H1 (cell line): ENCODE results near the gene FAM162A. TPM values are rescaled to one million over a fixed set of nuclear protein-coding genes. Genes with fewer than 3 reads are reported as not detected.

Experiments used
- CTCF ChIA-PET: fragments of 300-600 bp; sonication (Branson Sonifier 250); formaldehyde crosslinking; loops from one replicate; lab custom pipeline; 2021; ENCODE audit not compliant: partially characterized antibody; lab: Charles Lee
- POLR2A ChIA-PET: fragments of 300-600 bp; sonication (Branson Sonifier 250); formaldehyde crosslinking; loops from one replicate; lab custom pipeline; 2021; ENCODE audit warnings: inconsistent platforms; ENCODE audit not compliant: partially characterized antibody; lab: Charles Lee
- DNase-seq, 2 experiments: peaks; one replicate each; pipeline versions ENCODE4 v3.0.0 to v3.0.0-alpha.2; 2010 to 2022; ENCODE audit warnings: low spot score in 2 of 2, low read depth in 1 of 2, mixed read lengths in 1 of 2
- FAIRE-seq: peaks from 2 replicates; lab custom pipeline; 2011; peaks lifted over from hg19 to GRCh38; lab: Jason Lieb, UNC
- H2AFZ ChIP-seq: 2 replicates; pipeline ENCODE4 v1.8.1; 2012; ENCODE audit warnings: low read length, inconsistent platforms
- H2AK5ac ChIP-seq: 2 replicates; pipeline ENCODE4 v1.6.1; 2013; ENCODE audit warnings: low read depth, low read length
- H2BK120ac ChIP-seq: replicated peaks from 2 replicates; pipeline ENCODE3; 2013; ENCODE audit warnings: low read depth, low read length, inconsistent platforms
- H2BK12ac ChIP-seq: 2 replicates; pipeline ENCODE4 v1.6.1; 2013; ENCODE audit warnings: low read depth, low read length
- H2BK15ac ChIP-seq: 2 replicates; pipeline ENCODE4 v1.6.1; 2013; ENCODE audit warnings: low read length
- H2BK20ac ChIP-seq: 2 replicates; pipeline ENCODE4 v1.6.1; 2013; ENCODE audit warnings: low read length
- H2BK5ac ChIP-seq: 2 replicates; pipeline ENCODE4 v1.6.1; 2013; ENCODE audit warnings: low read depth, low read length
- H3K14ac ChIP-seq: 2 replicates; pipeline ENCODE4 v1.6.1; 2013; ENCODE audit warnings: inconsistent platforms; ENCODE audit not compliant: insufficient read length
- H3K18ac ChIP-seq: 2 replicates; pipeline ENCODE4 v1.6.1; 2013; ENCODE audit warnings: low read length; ENCODE audit errors: extremely low read depth
- H3K23ac ChIP-seq: 2 replicates; pipeline ENCODE4 v1.6.1; 2013; ENCODE audit warnings: inconsistent platforms; ENCODE audit not compliant: insufficient read length
- H3K23me2 ChIP-seq: 2 replicates; pipeline ENCODE4 v1.6.1; 2013; ENCODE audit warnings: low read depth, low read length
- H3K27ac ChIP-seq: 2 replicates; pipeline ENCODE4 v1.6.1; 2011; ENCODE audit warnings: low read depth, low read length, inconsistent platforms
- H3K27me3 ChIP-seq, 4 experiments: replicated peaks in 1 of 4; 1 replicate in 1 of 4; 2 replicates in 3 of 4; pipeline versions ENCODE4 v1.6.1 to v1.8.1; 2011 to 2013; ENCODE audit warnings: low read length in 3 of 4, mild to moderate bottlenecking in 3 of 4, inconsistent platforms in 2 of 4, mixed read lengths in 2 of 4, moderate library complexity in 1 of 4; ENCODE audit not compliant: control insufficient read depth in 3 of 4, insufficient read depth in 3 of 4; ENCODE audit errors: extremely low read depth in 1 of 4
- H3K36me3 ChIP-seq, 4 experiments: 2 replicates each; pipeline versions ENCODE4 v1.6.1 to v1.8.1; 2011 to 2013; ENCODE audit warnings: mild to moderate bottlenecking in 4 of 4, low read length in 3 of 4, moderate library complexity in 2 of 4, control low read depth in 1 of 4, inconsistent platforms in 1 of 4; ENCODE audit not compliant: insufficient read depth in 4 of 4, control insufficient read depth in 2 of 4
- H3K4ac ChIP-seq: replicated peaks from 2 replicates; pipeline ENCODE3; 2013; ENCODE audit warnings: low read length, low read depth, mixed read lengths, inconsistent platforms; ENCODE audit not compliant: insufficient read length
- H3K4me1 ChIP-seq, 4 experiments: replicated peaks in 1 of 4; 1 replicate in 1 of 4; 2 replicates in 3 of 4; pipeline versions ENCODE4 v1.6.1 to v1.8.1; 2011 to 2013; ENCODE audit warnings: low read length in 3 of 4, inconsistent platforms in 2 of 4, mixed read lengths in 1 of 4; ENCODE audit not compliant: insufficient read depth in 4 of 4, control insufficient read depth in 3 of 4
- H3K4me2 ChIP-seq, 2 experiments: 2 replicates each; pipeline versions ENCODE4 v1.6.1 to v1.8.1; 2011 to 2013; ENCODE audit warnings: low read depth in 2 of 2, low read length in 2 of 2, control low read depth in 1 of 2, inconsistent platforms in 1 of 2, mild to moderate bottlenecking in 1 of 2; ENCODE audit not compliant: insufficient read depth in 1 of 2
- H3K4me3 ChIP-seq, 4 experiments: fragments of 200-600, 300-600 bp in 1 of 4; sonication (generic), shearing (Covaris generic), sonication (Bioruptor Twin) in 1 of 4; 2 replicates each; pipeline versions ENCODE4 v1.5.1 to v1.8.1; 2011 to 2016; ENCODE audit warnings: low read length in 4 of 4, low read depth in 3 of 4, control low read depth in 2 of 4, inconsistent platforms in 2 of 4, mild to moderate bottlenecking in 2 of 4, mixed read lengths in 1 of 4, moderate library complexity in 1 of 4; ENCODE audit not compliant: insufficient read depth in 2 of 4; ENCODE audit errors: extremely low read depth in 1 of 4
- H3K56ac ChIP-seq: replicated peaks from 2 replicates; pipeline ENCODE3; 2013; ENCODE audit warnings: low read depth, mild to moderate bottlenecking, mixed read lengths, low read length, inconsistent platforms; ENCODE audit not compliant: insufficient read length
- H3K79me1 ChIP-seq: 2 replicates; pipeline ENCODE4 v1.6.1; 2013; ENCODE audit warnings: low read depth, low read length, control low read depth
- H3K79me2 ChIP-seq, 2 experiments: 2 replicates each; pipeline versions ENCODE4 v1.6.1 to v1.8.1; 2012 to 2013; ENCODE audit warnings: low read length in 2 of 2, mild to moderate bottlenecking in 2 of 2, inconsistent platforms in 1 of 2; ENCODE audit not compliant: insufficient read depth in 2 of 2, control insufficient read depth in 1 of 2
- H3K9ac ChIP-seq, 4 experiments: replicated peaks in 1 of 4; 1 replicate in 1 of 4; 2 replicates in 3 of 4; pipeline versions ENCODE4 v1.6.1 to v1.8.1; 2011 to 2013; ENCODE audit warnings: low read depth in 3 of 4, low read length in 3 of 4, control low read depth in 2 of 4, mild to moderate bottlenecking in 2 of 4, moderate library complexity in 2 of 4, inconsistent platforms in 1 of 4; ENCODE audit errors: extremely low read depth in 1 of 4
- H3K9me3 ChIP-seq, 2 experiments: 2 replicates each; pipeline versions ENCODE4 v1.6.1 to v1.8.1; 2012 to 2013; ENCODE audit warnings: mild to moderate bottlenecking in 2 of 2, moderate library complexity in 2 of 2, control low read depth in 1 of 2, inconsistent platforms in 1 of 2, low read depth in 1 of 2, low read length in 1 of 2, mixed read lengths in 1 of 2; ENCODE audit not compliant: insufficient read depth in 2 of 2
- H4K20me1 ChIP-seq, 2 experiments: replicated peaks in 1 of 2; 2 replicates each; pipeline versions ENCODE3 to v1.8.1; 2011 to 2013; ENCODE audit warnings: inconsistent platforms in 2 of 2, low read length in 2 of 2, mild to moderate bottlenecking in 1 of 2; ENCODE audit not compliant: insufficient read depth in 2 of 2, control insufficient read depth in 1 of 2
- H4K5ac ChIP-seq: 2 replicates; pipeline ENCODE4 v1.6.1; 2013; ENCODE audit warnings: low read length, low read depth, mixed read lengths, inconsistent platforms; ENCODE audit not compliant: insufficient read length
- H4K8ac ChIP-seq: 2 replicates; pipeline ENCODE4 v1.8.0; 2013; ENCODE audit warnings: mild to moderate bottlenecking, moderate library complexity, low read length, inconsistent platforms; ENCODE audit not compliant: insufficient read depth; ENCODE audit errors: extremely low read depth
- H4K91ac ChIP-seq: replicated peaks from 2 replicates; pipeline ENCODE3; 2013; ENCODE audit warnings: low read length, mixed read lengths, inconsistent platforms; ENCODE audit not compliant: insufficient read length
- ASH2L ChIP-seq: fragments of 200-600, 300-600 bp; sonication (generic); IDR thresholded peaks from one replicate; pipeline ENCODE4 v1.7.1; 2017; ENCODE audit warnings: low read length
- KDM5A ChIP-seq: fragments of 200-600 bp; IDR thresholded peaks from 2 replicates; pipeline ENCODE4 v1.7.1; 2012; ENCODE audit warnings: mild to moderate bottlenecking, low read length, inconsistent platforms, mixed read lengths
- WGBS, 2 experiments: shearing (Covaris generic) in 1 of 2; methylation state at CpG; one replicate each; pipeline versions ENCODE4 v1.1.6 to v1.1.7; 2013 to 2015; ENCODE audit warnings: low lambda C conversion rate in 2 of 2, mixed read lengths in 2 of 2, inconsistent platforms in 1 of 2, low coverage in 1 of 2, missing lambda C conversion rate in 1 of 2; ENCODE audit not compliant: insufficient replicate concordance in 2 of 2, insufficient coverage in 1 of 2, insufficient read length in 1 of 2; ENCODE audit errors: extremely low coverage in 1 of 2, missing lambda C conversion rate in 1 of 2; 5-methylcytosine and 5-hydroxymethylcytosine counted together
- polyA plus RNA-seq, 7 experiments: library from polyadenylated mRNA; depleted of rRNA in 3 of 7; stranded (reverse) in 5 of 7; unstranded in 2 of 7; fragments of >200 nt in 5 of 7; fragments of 200-250 nt in 2 of 7; gene quantifications; 1 replicate in 5 of 7; 2 replicates in 1 of 7; 4 replicates in 1 of 7; pipeline versions ENCODE4 v1.2.1 to v1.2.3, GENCODE V29; 2011 to 2013; ENCODE audit warnings: missing spikeins in 2 of 7, mixed read lengths in 2 of 7
- total RNA-seq: library from RNA; stranded (reverse); fragmentation: NEBNext Ultra II Directional; extraction: Animal tissue kit (Norgen Biotek cat#: 25700); gene quantifications from 2 replicates; pipeline ENCODE4 v1.2.1, GENCODE V29; 2021

The FAM162A gene
- total and polyA plus RNA-seq, 2 of the 8 experiments (the other 6 are each of a cell fraction or from before 2014, with no cell fraction given): 38.2 to 59.7 TPM

DNA sequence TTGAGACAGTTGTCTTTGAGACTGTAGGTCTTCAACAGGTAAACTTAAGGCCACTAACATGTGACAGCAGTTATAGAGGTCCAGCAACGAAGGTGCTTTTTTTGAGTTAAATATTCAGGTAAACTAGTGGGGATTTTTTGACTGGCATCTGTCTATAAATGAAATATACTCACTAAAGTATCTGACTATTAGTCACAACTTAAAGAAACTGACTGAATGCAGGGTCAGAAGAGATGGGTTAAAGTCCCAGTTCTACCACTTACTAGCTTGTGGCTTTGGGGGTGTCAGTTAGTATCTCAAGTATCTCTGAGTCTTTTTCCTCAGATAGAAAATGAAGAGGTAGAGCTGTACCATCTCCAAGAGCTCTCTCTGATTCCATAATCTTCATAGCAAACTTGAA lies 18.9 kb upstream of the FAM162A start:
- Histone ChIP-seq H2BK120ac (no peak overlapping the region), H4K5ac (no peak overlapping the region), H3K27ac (no peak overlapping the region), H3K9me3 (no peaks in the 10 kb centered on the region), H2BK15ac (no peak overlapping the region), H3K4me1 (no peaks in the 10 kb centered on the region), H3K79me2 (no peaks in the 10 kb centered on the region), H3K56ac (no peak overlapping the region), H2BK12ac (no peak overlapping the region), H2AFZ (no peak overlapping the region), H3K27me3 (no peaks in the 10 kb centered on the region), H4K91ac (no peak overlapping the region), H4K20me1 (peaks cover 2% of the 10 kb centered on the region in 2 experiments), H3K18ac (no peak overlapping the region), H3K9ac (no peak overlapping the region), H2AK5ac (no peak overlapping the region), H4K8ac (no peak overlapping the region), H3K79me1 (no peaks in the 10 kb centered on the region), H3K4ac (no peak overlapping the region), H3K23me2 (no peaks in the 10 kb centered on the region), H3K4me3 (no peak overlapping the region), H2BK5ac (no peak overlapping the region), H3K14ac (no peak overlapping the region), H3K36me3 (peaks cover 6 to 66% (median 32%) of the 10 kb centered on the region in 4 experiments), H3K23ac (no peak overlapping the region), H3K4me2 (no peak overlapping the region), H2BK20ac (no peak overlapping the region)
- FAIRE-seq (no peak), DNase-seq (no peak)
- POLR2A ChIA-PET: interaction anchor here (0.6 to 3.3 kb wide), 2 partner anchors 16 to 18 kb away, joined by 4 to 14 read pairs; partner anchors contain the start of genes FAM162A and MIX23
- 94% methylated on average over 1 of the region's 1 CpG; no CpG with 5 or more reads in 1 of the 2 experiments for WGBS, 2 experiments
- CTCF ChIA-PET: interaction anchor here (1.1 kb wide), 1 partner anchor 19 kb away, joined by 3 read pairs; the partner anchor contains the start of gene FAM162A
- TF ChIP-seq ASH2L (no peak), KDM5A (no peak)
- TF ChIP-seq, all 59 proteins: peak for 0
